Activated CD4-positive, alpha-beta memory T cell treated with anti-CD3 and anti-CD28 coated beads for 36 hours (primary cell): ENCODE results near the gene NR2C2AP. TPM values are rescaled to one million over a fixed set of nuclear protein-coding genes. Genes with fewer than 3 reads are reported as not detected.
"Not testable (repeated sequence)": the region's sequence is repeated elsewhere in the genome, so short reads cannot be mapped to it uniquely, and the experiment has no call there.

Source experiments
- CTCF ChIA-PET: fragments of 350-600 bp; sonication (Branson Sonifier 250); formaldehyde crosslinking; loops from one replicate; lab custom pipeline; 2021; ENCODE audit warnings: antibody characterized with exemption, inconsistent platforms; lab: Charles Lee
- POLR2A ChIA-PET: fragments of 350-600 bp; sonication (Branson Sonifier 250); formaldehyde crosslinking; loops from one replicate; lab custom pipeline; 2021; ENCODE audit warnings: antibody characterized with exemption; lab: Charles Lee
- DNase-seq: peaks from one replicate; pipeline ENCODE4 v3.0.0-alpha.2; 2020
- H3K27ac Mint-ChIP-seq: one replicate; pipeline ENCODE4 v1.8.0; 2021; ENCODE audit warnings: mixed read lengths
- H3K27me3 Mint-ChIP-seq: one replicate; pipeline ENCODE4 v1.8.0; 2021; ENCODE audit warnings: mixed read lengths
- H3K36me3 Mint-ChIP-seq: one replicate; pipeline ENCODE4 v1.8.0; 2021; ENCODE audit warnings: mixed read lengths
- H3K4me1 Mint-ChIP-seq: one replicate; pipeline ENCODE4 v1.8.0; 2021; ENCODE audit warnings: low read depth, mixed read lengths
- H3K4me3 Mint-ChIP-seq: one replicate; pipeline ENCODE4 v1.8.0; 2021; ENCODE audit warnings: mild to moderate bottlenecking, mixed read lengths
- H3K9me3 Mint-ChIP-seq: one replicate; pipeline ENCODE4 v1.8.0; 2021; ENCODE audit warnings: mixed read lengths
- intact Hi-C: fragments of 100-400 bp; cut with micrococcal nuclease; formaldehyde crosslinking; loops from one replicate; pipeline ENCODE4 v1.15.1; 2023
- total RNA-seq, 2 experiments: library from RNA; stranded (reverse); gene quantifications; one replicate each; pipeline ENCODE4 v1.2.3, GENCODE V29; 2021

The NR2C2AP gene
- total RNA-seq, 2 experiments from 2014 or later = 39.2 to 42.9 TPM

DNA sequence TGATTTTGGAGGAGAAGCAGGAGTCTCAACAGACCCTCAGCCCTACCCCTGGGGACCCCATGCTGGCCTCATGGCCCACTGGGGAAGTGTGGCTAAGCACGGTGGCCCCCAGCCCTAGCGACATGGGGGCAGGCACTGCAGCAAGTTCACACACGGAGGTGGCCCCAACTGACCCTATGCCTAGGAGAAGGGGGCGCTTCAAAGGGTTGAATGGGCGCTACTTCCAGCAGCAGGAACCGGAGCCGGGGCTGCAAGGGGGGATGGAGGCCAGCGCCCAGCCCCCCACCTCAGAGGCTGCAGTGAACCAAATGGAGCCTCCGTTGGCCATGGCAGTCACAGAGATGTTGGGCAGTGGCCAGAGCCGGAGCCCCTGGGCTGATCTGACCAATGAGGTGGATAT, 23.4 kb upstream of the NR2C2AP start:
- intact Hi-C loops = loop anchor here (5.0 kb wide), 1 partner anchor 54 kb away; the partner anchor contains the start of gene MEF2B
- no peak overlapping the region for H3K27ac Mint-ChIP-seq
- peaks cover 15% of the 10 kb centered on the region for H3K27me3 Mint-ChIP-seq
- H3K4me3 Mint-ChIP-seq = no peak overlapping the region
- ChIA-PET CTCF (interaction anchor here (1.3 kb wide), 1 partner anchor 52 kb away, joined by 6 read pairs; no protein-coding TSS in a partner anchor), POLR2A (no interaction called here)
- H3K36me3 Mint-ChIP-seq = no peaks in the 10 kb centered on the region
- no peaks in the 10 kb centered on the region for H3K4me1 Mint-ChIP-seq
- no peak for DNase-seq
- no peaks in the 10 kb centered on the region for H3K9me3 Mint-ChIP-seq

DNA sequence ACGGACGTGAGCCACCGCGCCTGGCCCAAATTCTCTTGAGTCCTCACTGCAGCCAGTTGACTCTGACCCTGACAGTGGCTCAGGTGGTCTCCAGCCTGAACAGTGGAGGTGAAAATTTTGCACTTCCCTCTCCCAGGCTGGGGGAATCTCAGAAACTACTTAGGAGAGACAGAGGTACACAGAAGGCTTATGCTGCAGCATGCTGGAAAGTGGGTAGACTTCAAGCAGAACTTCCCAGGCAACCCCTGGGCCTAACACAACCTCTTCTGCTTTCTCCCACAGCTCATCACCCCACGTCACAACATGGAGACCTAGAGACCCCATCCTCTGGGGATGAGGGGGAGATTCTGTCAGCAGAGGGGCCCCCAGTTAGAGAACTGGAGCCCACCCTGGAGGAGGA, 23.0 kb upstream of the NR2C2AP start:
- peaks cover 15% of the 10 kb centered on the region for H3K27me3 Mint-ChIP-seq
- H3K36me3 Mint-ChIP-seq = no peaks in the 10 kb centered on the region
- intact Hi-C loops = loop anchor here (5.0 kb wide), 1 partner anchor 54 kb away; the partner anchor contains the start of gene MEF2B
- H3K27ac Mint-ChIP-seq = no peak overlapping the region
- no peak overlapping the region for H3K4me3 Mint-ChIP-seq
- no peaks in the 10 kb centered on the region for H3K4me1 Mint-ChIP-seq
- POLR2A ChIA-PET = interaction anchor here (0.9 kb wide), 1 partner anchor 23 kb away, joined by 3 read pairs; the partner anchor contains the start of gene NR2C2AP
- no peak for DNase-seq
- CTCF ChIA-PET = interaction anchor here (0.9 to 2.1 kb wide), 4 partner anchors 9 to 80 kb away, joined by 3 to 10 read pairs (median 3); partner anchors contain the start of genes BORCS8 and RFXANK
- H3K9me3 Mint-ChIP-seq = no peaks in the 10 kb centered on the region

DNA sequence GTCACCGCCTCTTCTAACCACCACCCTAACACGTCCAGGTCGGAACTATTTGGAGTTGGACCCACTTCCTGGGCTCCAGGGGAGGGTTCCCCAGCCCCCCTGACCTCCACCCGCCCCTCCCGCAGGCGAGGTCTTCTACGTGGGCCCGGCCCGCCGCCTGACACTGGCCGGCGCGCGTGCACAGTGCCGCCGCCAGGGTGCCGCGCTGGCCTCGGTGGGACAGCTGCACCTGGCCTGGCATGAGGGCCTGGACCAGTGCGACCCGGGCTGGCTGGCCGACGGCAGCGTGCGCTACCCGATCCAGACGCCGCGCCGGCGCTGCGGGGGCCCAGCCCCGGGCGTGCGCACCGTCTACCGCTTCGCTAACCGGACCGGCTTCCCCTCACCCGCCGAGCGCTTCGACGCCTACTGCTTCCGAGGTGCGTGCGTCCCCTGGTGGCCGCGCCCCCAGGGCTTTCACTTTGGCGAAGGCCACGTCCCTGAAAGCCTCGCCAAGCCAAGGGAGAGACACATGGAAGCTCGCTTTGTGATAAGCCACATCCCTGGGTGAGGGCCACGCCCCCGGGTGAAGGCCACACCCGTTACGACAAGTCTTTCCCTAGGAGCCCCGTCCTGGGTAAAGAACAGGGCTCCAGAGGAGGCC, 21.8 kb upstream of the NR2C2AP start:
- Mint-ChIP-seq H3K36me3 (no peaks in the 10 kb centered on the region), H3K27me3 (peaks cover 13% of the 10 kb centered on the region), H3K4me3 (peak overlapping the region; percentile 62), H3K27ac (no peak overlapping the region), H3K4me1 (no peaks in the 10 kb centered on the region), H3K9me3 (no peaks in the 10 kb centered on the region)
- peak; percentile 83 for DNase-seq
- POLR2A ChIA-PET = no interaction called here
- intact Hi-C loops = loop anchor here (1.0 to 5.0 kb wide), 3 partner anchors 39 to 79 kb away; partner anchors contain the start of gene MEF2B
- CTCF ChIA-PET = interaction anchor here (0.6 to 2.1 kb wide), 16 partner anchors 8 to 265 kb away, joined by 3 to 11 read pairs (median 4); partner anchors contain the start of genes BORCS8, NR2C2AP and RFXANK

DNA sequence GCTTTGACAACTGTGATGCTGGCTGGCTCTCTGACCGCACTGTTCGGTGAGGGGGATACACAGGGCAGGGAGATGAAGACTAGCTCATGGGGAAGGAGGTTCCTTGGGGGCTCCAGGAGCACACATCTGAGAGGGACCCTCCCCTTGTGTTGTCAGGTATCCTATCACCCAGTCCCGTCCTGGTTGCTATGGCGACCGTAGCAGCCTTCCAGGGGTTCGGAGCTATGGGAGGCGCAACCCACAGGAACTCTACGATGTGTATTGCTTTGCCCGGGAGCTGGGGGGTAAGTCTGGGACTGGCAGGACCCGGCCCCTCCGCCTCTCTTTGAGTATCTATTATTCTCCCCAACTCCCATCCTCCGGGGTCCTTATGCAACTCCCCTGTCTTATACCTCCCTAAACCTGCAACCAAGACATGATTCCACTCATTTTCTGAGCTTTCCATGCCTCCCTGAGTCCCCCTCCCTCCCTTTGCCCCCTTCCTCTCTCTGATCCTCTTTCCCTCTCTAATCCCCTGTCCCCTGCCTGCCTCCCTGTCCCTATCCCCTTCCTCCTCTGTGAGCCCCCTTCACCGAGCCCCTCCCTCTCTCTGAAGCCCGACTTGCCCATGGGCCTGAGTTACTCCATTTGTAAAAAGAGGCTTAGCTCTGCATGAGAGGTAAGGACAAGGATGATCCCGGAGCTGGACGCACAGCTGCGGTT, 21.1 kb upstream of the NR2C2AP start:
- H3K4me1 Mint-ChIP-seq = no peaks in the 10 kb centered on the region
- intact Hi-C loops = no loop called here
- ChIA-PET POLR2A (no interaction called here), CTCF (interaction anchor here (0.8 to 2.1 kb wide), 9 partner anchors 10 to 183 kb away, joined by 3 to 11 read pairs (median 4); partner anchors contain the start of genes BORCS8, NR2C2AP and RFXANK)
- H3K27me3 Mint-ChIP-seq = peaks cover 13% of the 10 kb centered on the region
- peak overlapping the region; percentile 16 for H3K4me3 Mint-ChIP-seq
- no peaks in the 10 kb centered on the region for H3K9me3 Mint-ChIP-seq
- H3K27ac Mint-ChIP-seq = no peak overlapping the region
- H3K36me3 Mint-ChIP-seq = no peaks in the 10 kb centered on the region
- DNase-seq = no peak

DNA sequence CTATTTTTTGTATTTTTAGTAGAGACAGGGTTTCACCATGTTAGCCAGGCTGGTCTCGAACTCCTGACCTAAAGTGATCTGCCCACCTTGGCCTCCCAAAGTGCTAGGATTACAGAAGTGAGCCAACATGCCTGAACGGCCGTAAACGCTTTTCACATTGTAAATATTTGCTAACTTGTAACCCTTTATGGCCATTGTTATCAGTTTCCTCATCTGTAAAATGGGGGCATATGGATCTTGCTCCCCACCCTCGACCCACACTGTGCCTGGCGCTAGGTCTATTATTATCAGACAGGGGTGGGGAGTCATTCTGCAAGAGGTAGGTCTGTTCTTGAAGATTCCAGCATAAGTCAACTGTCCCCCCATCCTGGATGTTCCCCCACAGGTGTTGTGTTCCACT, 20.4 kb upstream of the NR2C2AP start:
- no peaks in the 10 kb centered on the region for H3K4me1 Mint-ChIP-seq
- H3K9me3 Mint-ChIP-seq = no peaks in the 10 kb centered on the region
- H3K4me3 Mint-ChIP-seq = no peak overlapping the region
- DNase-seq = no peak
- H3K36me3 Mint-ChIP-seq = no peaks in the 10 kb centered on the region
- H3K27ac Mint-ChIP-seq = no peak overlapping the region
- intact Hi-C loops = no loop called here
- H3K27me3 Mint-ChIP-seq = peaks cover 10% of the 10 kb centered on the region
- ChIA-PET POLR2A (no interaction called here), CTCF (interaction anchor here (1.2 to 1.6 kb wide), 3 partner anchors 17 to 78 kb away, joined by 4 to 11 read pairs (median 4); partner anchors contain the start of gene NR2C2AP)

DNA sequence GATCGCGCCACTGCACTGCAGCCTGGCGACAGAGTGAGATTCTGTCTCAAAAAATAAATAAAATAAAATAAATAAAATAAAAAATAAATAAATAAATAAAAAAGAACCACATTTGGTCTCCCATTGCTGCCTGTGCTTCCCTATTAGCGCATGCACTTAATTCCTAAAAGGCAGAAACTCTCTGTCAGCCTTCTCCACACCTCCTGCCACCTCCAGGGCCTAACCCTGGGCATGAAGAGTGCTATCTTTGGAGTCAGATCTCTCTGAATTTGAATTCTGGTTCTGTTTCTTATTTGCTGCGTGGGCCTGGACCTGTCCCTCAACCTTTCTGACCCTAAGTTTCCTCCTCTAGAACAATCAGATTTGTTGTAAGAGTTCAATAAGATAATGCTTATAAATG, 19.8 kb upstream of the NR2C2AP start:
- no peak overlapping the region for H3K4me3 Mint-ChIP-seq
- no peaks in the 10 kb centered on the region for H3K36me3 Mint-ChIP-seq
- no peak overlapping the region for H3K27ac Mint-ChIP-seq
- peaks cover 4% of the 10 kb centered on the region for H3K27me3 Mint-ChIP-seq
- H3K9me3 Mint-ChIP-seq = no peaks in the 10 kb centered on the region
- ChIA-PET CTCF (no interaction called here), POLR2A (no interaction called here)
- H3K4me1 Mint-ChIP-seq = no peaks in the 10 kb centered on the region
- intact Hi-C loops = no loop called here
- DNase-seq = no peak

DNA sequence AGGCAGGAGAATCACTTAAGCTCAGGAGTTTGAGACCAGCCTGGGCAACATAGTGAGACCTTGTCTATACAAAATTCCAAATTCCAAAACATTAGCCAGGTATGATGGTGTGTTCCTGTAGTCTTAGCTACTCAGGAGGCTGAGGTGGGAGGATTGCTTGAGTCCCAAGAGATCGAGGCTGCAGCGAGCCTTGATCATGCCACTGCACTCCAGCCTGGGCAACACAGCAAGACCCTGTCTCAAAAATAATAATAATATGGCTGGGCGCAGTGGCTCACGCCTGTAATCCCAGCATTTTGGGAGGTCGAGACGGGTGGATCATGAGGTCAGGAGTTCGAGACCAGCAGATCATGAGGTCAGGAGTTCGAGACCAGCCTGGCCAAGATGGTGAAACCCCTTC, 17.8 kb upstream of the NR2C2AP start:
- H3K4me1 Mint-ChIP-seq, H3K36me3 Mint-ChIP-seq, H3K27ac Mint-ChIP-seq, H3K27me3 Mint-ChIP-seq, intact Hi-C loops, H3K4me3 Mint-ChIP-seq, H3K9me3 Mint-ChIP-seq, POLR2A ChIA-PET, DNase-seq: not testable (repeated sequence)
- CTCF ChIA-PET = interaction anchor here (1.4 kb wide), 1 partner anchor 35 kb away, joined by 5 read pairs; no protein-coding TSS in a partner anchor

DNA sequence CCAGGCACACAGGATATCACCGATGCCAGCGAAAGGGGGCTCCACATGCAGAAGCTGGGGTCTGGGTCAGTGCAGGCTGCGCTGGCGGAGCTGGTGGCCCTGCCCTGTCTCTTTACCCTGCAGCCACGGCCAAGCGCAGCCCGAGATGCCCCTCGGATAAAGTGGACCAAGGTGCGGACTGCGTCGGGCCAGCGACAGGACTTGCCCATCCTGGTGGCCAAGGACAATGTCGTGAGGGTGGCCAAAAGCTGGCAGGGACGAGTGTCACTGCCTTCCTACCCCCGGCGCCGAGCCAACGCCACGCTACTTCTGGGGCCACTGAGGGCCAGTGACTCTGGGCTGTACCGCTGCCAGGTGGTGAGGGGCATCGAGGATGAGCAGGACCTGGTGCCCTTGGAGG, 15.7 kb upstream of the NR2C2AP start:
- POLR2A ChIA-PET = no interaction called here
- intact Hi-C loops = no loop called here
- Mint-ChIP-seq H3K4me1 (no peaks in the 10 kb centered on the region), H3K9me3 (no peaks in the 10 kb centered on the region), H3K36me3 (no peaks in the 10 kb centered on the region), H3K27ac (no peak overlapping the region), H3K27me3 (peaks cover 20% of the 10 kb centered on the region), H3K4me3 (no peak overlapping the region)
- CTCF ChIA-PET = no interaction called here
- no peak for DNase-seq

DNA sequence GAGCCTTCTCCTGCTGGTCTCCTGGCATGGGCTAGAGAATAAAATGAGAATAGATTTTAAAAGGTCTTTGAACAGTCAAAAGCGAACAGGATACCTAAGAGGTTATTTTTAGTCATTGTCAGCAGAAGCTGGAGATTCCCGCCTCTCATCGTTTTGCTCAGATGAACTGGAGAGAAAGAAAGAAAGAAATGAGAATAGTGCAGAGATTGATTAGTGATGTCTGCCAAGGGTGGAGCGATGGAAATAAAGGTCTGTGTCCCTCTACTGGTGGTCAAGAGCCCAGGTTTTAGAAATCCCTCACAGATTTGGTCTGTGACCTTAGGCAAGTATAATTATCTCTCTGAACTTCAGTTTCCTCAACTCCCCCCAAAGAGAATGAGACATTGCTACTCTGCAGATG, 13.9 kb upstream of the NR2C2AP start:
- Mint-ChIP-seq H3K36me3 (no peaks in the 10 kb centered on the region), H3K9me3 (no peaks in the 10 kb centered on the region), H3K27me3 (peaks cover 37% of the 10 kb centered on the region), H3K4me1 (peaks cover 3% of the 10 kb centered on the region), H3K4me3 (no peak overlapping the region), H3K27ac (no peak overlapping the region)
- intact Hi-C loops = no loop called here
- no peak for DNase-seq
- ChIA-PET POLR2A (no interaction called here), CTCF (interaction anchor here (0.5 to 1.2 kb wide), 4 partner anchors 8 to 1210 kb away, joined by 3 read pairs; no protein-coding TSS in a partner anchor)

DNA sequence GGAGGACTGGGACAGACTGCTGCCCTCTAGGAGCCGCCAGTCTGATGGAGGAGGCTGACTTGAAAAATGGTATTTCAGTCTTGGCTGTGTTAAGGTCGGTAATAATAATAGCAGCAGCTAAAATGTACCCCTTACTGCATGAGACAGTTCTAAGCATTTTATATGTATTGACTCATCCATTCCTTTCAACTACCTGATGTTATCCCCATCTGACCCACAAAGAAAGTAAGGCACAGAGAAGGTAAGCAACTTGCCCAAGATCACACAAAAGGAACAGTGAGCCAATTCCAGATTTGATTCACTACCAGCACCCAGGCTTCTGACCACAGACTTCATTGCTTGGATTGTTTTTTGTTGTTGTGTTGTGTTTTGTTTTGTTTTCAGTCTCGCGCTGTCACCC, 12.6 kb upstream of the NR2C2AP start:
- peaks cover 43% of the 10 kb centered on the region for H3K27me3 Mint-ChIP-seq
- no peak overlapping the region for H3K27ac Mint-ChIP-seq
- H3K36me3 Mint-ChIP-seq = no peaks in the 10 kb centered on the region
- intact Hi-C loops = no loop called here
- H3K4me3 Mint-ChIP-seq = no peak overlapping the region
- DNase-seq = no peak
- H3K9me3 Mint-ChIP-seq = no peaks in the 10 kb centered on the region
- H3K4me1 Mint-ChIP-seq = peaks cover 3% of the 10 kb centered on the region
- CTCF ChIA-PET = interaction anchor here (1.2 kb wide), 1 partner anchor 146 kb away, joined by 3 read pairs; no protein-coding TSS in a partner anchor
- POLR2A ChIA-PET = no interaction called here

DNA sequence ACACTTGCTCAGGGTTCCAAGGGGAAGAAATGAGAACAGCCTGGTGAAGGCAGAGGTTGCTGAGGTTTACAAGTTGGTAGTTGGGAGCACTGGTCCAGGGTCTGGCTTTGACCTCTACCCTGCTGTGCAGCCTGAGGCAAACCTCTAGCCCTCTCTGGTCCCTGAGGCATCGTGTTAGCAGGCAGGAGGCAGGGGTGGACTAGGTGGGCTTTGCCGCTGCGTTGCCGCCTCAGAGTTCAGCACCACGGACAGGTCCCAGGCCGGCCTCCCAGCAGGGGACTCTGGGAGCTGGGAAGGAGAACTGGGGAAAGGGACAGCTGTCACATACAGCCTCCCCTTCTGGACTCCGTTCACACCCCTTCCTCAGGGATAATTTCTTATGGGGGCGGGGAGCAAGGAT, 11.7 kb upstream of the NR2C2AP start:
- POLR2A ChIA-PET = no interaction called here
- H3K4me3 Mint-ChIP-seq = no peak overlapping the region
- peaks cover 3% of the 10 kb centered on the region for H3K4me1 Mint-ChIP-seq
- H3K9me3 Mint-ChIP-seq = no peaks in the 10 kb centered on the region
- intact Hi-C loops = no loop called here
- H3K27me3 Mint-ChIP-seq = peaks cover 45% of the 10 kb centered on the region
- no peak overlapping the region for H3K27ac Mint-ChIP-seq
- CTCF ChIA-PET = interaction anchor here (1.1 kb wide), 1 partner anchor 11 kb away, joined by 3 read pairs; no protein-coding TSS in a partner anchor
- H3K36me3 Mint-ChIP-seq = no peaks in the 10 kb centered on the region
- DNase-seq = peak; percentile 50

DNA sequence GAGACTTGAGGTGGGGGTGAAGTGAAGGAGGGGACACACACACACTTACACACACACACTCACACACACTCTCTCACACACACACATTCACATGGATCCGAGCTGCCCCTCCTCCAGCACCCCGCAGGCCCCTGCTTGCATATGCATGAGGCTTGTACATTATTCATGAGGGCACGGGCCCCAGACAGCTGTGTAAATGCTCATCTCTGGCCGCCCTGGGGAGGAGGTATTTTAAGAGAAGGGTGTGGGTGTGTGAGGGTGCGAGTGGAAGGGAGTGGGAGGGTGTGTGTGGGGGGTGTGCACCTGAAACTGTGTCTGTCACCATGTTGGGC, 10.9 kb upstream of the NR2C2AP start:
- H3K9me3 Mint-ChIP-seq = no peaks in the 10 kb centered on the region
- CTCF ChIA-PET = interaction anchor here (1.0 to 1.7 kb wide), 3 partner anchors 11 to 39 kb away, joined by 3 to 6 read pairs (median 4); partner anchors contain the start of gene NR2C2AP
- intact Hi-C loops = no loop called here
- H3K27ac Mint-ChIP-seq = no peak overlapping the region
- no peak for DNase-seq
- H3K4me3 Mint-ChIP-seq = no peak overlapping the region
- H3K36me3 Mint-ChIP-seq = no peaks in the 10 kb centered on the region
- peaks cover 3% of the 10 kb centered on the region for H3K4me1 Mint-ChIP-seq
- POLR2A ChIA-PET = no interaction called here
- H3K27me3 Mint-ChIP-seq = peaks cover 45% of the 10 kb centered on the region
